DND-41 (cell line): Measurements from ENCODE around the gene TGFA.

Experiments used
- ATAC-seq: fragments of 200-7000 bp; cut with Tn5 transposase; 3 replicates; pipeline ENCODE4 v1.9.1; 2021; ENCODE audit warnings: low read depth; ENCODE audit not compliant: insufficient read depth
- DNase-seq: peaks from one replicate; pipeline ENCODE4 v3.0.0-alpha.2; 2020
- H2AFZ ChIP-seq: 2 replicates; pipeline ENCODE4 v1.6.0; 2012; ENCODE audit warnings: low read depth, low read length
- H3K27ac ChIP-seq: 2 replicates; pipeline ENCODE4 v1.5.1; 2012; ENCODE audit warnings: low read length, inconsistent platforms
- H3K27me3 ChIP-seq: fragments of 200-600 bp; sonication (generic); 2 replicates; pipeline ENCODE4 v1.6.0; 2012; ENCODE audit warnings: low read length, mild to moderate bottlenecking, inconsistent platforms; ENCODE audit not compliant: insufficient read depth, poor library complexity
- H3K36me3 ChIP-seq: 2 replicates; pipeline ENCODE4 v1.5.1; 2012; ENCODE audit warnings: low read length, inconsistent platforms; ENCODE audit not compliant: insufficient read depth
- H3K4me1 ChIP-seq: 2 replicates; pipeline ENCODE4 v1.5.1; 2012; ENCODE audit warnings: mild to moderate bottlenecking, low read length; ENCODE audit not compliant: insufficient read depth
- H3K4me2 ChIP-seq: 2 replicates; pipeline ENCODE4 v1.6.0; 2012; ENCODE audit warnings: mild to moderate bottlenecking, moderate library complexity, low read length, inconsistent platforms; ENCODE audit not compliant: insufficient read depth
- H3K4me3 ChIP-seq, 2 experiments: fragments of 200-600 bp in 1 of 2; shearing (Covaris generic) in 1 of 2; 2 replicates each; pipeline ENCODE4 v1.5.1; 2012 to 2016; ENCODE audit warnings: inconsistent platforms in 2 of 2, low read length in 2 of 2, mild to moderate bottlenecking in 2 of 2, low read depth in 1 of 2, moderate library complexity in 1 of 2
- H3K79me2 ChIP-seq: 2 replicates; pipeline ENCODE4 v1.6.0; 2012; ENCODE audit warnings: low read length, inconsistent platforms; ENCODE audit not compliant: insufficient read depth
- H3K9ac ChIP-seq: 2 replicates; pipeline ENCODE4 v1.6.0; 2012; ENCODE audit warnings: low read depth, mild to moderate bottlenecking, inconsistent platforms, low read length, moderate library complexity
- H3K9me3 ChIP-seq: 2 replicates; pipeline ENCODE4 v1.5.1; 2012; ENCODE audit warnings: low read length, moderate library complexity, mild to moderate bottlenecking, inconsistent platforms; ENCODE audit not compliant: insufficient read depth, severe bottlenecking
- H4K20me1 ChIP-seq: 2 replicates; pipeline ENCODE4 v1.6.0; 2012; ENCODE audit warnings: low read length; ENCODE audit not compliant: insufficient read depth
- CTCF ChIP-seq: IDR thresholded peaks from 2 replicates; pipeline ENCODE4 v1.5.1; 2012; ENCODE audit warnings: borderline replicate concordance, low read length, moderate library complexity, mild to moderate bottlenecking; ENCODE audit not compliant: poor library complexity, severe bottlenecking; ENCODE audit errors: extremely low read depth
- EZH2 ChIP-seq: IDR thresholded peaks from 3 replicates; pipeline ENCODE4 v1.6.1; 2012; ENCODE audit warnings: borderline replicate concordance, low read depth, mild to moderate bottlenecking, moderate library complexity, low read length, inconsistent platforms; ENCODE audit not compliant: severe bottlenecking

Gene TGFA

GRCh38 chr2:70546885-70547284 lies 6.7 kb downstream of the TGFA start:
- ATAC-seq (no peak), DNase-seq (no peak)
- peaks cover 19% of the 10 kb centered on the region for H3K27me3 ChIP-seq
- no peaks in the 10 kb centered on the region for H3K4me1 ChIP-seq
- H3K4me2 ChIP-seq: no peak overlapping the region
- TF ChIP-seq CTCF (no peak), EZH2 (no peak)
- H3K4me3 ChIP-seq: no peak overlapping the region
- H3K79me2 ChIP-seq: no peaks in the 10 kb centered on the region
- H3K36me3 ChIP-seq: no peaks in the 10 kb centered on the region
- no peak overlapping the region for H2AFZ ChIP-seq
- no peak overlapping the region for H3K27ac ChIP-seq
- no peaks in the 10 kb centered on the region for H3K9me3 ChIP-seq
- no peak overlapping the region for H3K9ac ChIP-seq
- H4K20me1 ChIP-seq: no peaks in the 10 kb centered on the region

GRCh38 chr2:70546376-70546775 lies 7.2 kb downstream of the TGFA start:
- no peak overlapping the region for H3K27ac ChIP-seq
- DNase-seq (no peak), ATAC-seq (no peak)
- H3K36me3 ChIP-seq: no peaks in the 10 kb centered on the region
- H3K27me3 ChIP-seq: peaks cover 19% of the 10 kb centered on the region
- no peaks in the 10 kb centered on the region for H3K4me1 ChIP-seq
- no peak for TF ChIP-seq EZH2
- no peak overlapping the region for H3K4me3 ChIP-seq
- no peak overlapping the region for H3K9ac ChIP-seq
- H3K9me3 ChIP-seq: no peaks in the 10 kb centered on the region
- no peak overlapping the region for H2AFZ ChIP-seq
- H3K79me2 ChIP-seq: no peaks in the 10 kb centered on the region
- H3K4me2 ChIP-seq: no peak overlapping the region
- no peaks in the 10 kb centered on the region for H4K20me1 ChIP-seq

GRCh38 chr2:70541481-70542020 lies 12.1 kb downstream of the TGFA start:
- H3K27ac ChIP-seq: no peak overlapping the region
- H3K79me2 ChIP-seq: no peaks in the 10 kb centered on the region
- no peak overlapping the region for H3K4me2 ChIP-seq
- DNase-seq (no peak), ATAC-seq (no peak)
- no peak overlapping the region for H2AFZ ChIP-seq
- TF ChIP-seq EZH2: no peak
- TF ChIP-seq CTCF: no peak
- no peaks in the 10 kb centered on the region for H3K36me3 ChIP-seq
- no peaks in the 10 kb centered on the region for H4K20me1 ChIP-seq
- peaks cover 10% of the 10 kb centered on the region for H3K27me3 ChIP-seq
- H3K4me1 ChIP-seq: no peaks in the 10 kb centered on the region
- no peaks in the 10 kb centered on the region for H3K9me3 ChIP-seq
- H3K9ac ChIP-seq: no peak overlapping the region
- no peak overlapping the region for H3K4me3 ChIP-seq

GRCh38 chr2:70537840-70538239 lies 15.8 kb downstream of the TGFA start:
- Histone ChIP-seq H4K20me1 (no peaks in the 10 kb centered on the region), H3K27ac (no peak overlapping the region), H3K9me3 (no peaks in the 10 kb centered on the region), H3K36me3 (no peaks in the 10 kb centered on the region), H2AFZ (no peak overlapping the region), H3K27me3 (peaks cover 19% of the 10 kb centered on the region), H3K79me2 (no peaks in the 10 kb centered on the region), H3K4me3 (no peak overlapping the region), H3K9ac (no peak overlapping the region), H3K4me1 (no peaks in the 10 kb centered on the region), H3K4me2 (no peak overlapping the region)
- ATAC-seq (no peak), DNase-seq (no peak)
- TF ChIP-seq EZH2: no peak
- no peak for TF ChIP-seq CTCF
